Measurements from ENCODE around the gene ELMO2.

Gene ELMO2

DNA sequence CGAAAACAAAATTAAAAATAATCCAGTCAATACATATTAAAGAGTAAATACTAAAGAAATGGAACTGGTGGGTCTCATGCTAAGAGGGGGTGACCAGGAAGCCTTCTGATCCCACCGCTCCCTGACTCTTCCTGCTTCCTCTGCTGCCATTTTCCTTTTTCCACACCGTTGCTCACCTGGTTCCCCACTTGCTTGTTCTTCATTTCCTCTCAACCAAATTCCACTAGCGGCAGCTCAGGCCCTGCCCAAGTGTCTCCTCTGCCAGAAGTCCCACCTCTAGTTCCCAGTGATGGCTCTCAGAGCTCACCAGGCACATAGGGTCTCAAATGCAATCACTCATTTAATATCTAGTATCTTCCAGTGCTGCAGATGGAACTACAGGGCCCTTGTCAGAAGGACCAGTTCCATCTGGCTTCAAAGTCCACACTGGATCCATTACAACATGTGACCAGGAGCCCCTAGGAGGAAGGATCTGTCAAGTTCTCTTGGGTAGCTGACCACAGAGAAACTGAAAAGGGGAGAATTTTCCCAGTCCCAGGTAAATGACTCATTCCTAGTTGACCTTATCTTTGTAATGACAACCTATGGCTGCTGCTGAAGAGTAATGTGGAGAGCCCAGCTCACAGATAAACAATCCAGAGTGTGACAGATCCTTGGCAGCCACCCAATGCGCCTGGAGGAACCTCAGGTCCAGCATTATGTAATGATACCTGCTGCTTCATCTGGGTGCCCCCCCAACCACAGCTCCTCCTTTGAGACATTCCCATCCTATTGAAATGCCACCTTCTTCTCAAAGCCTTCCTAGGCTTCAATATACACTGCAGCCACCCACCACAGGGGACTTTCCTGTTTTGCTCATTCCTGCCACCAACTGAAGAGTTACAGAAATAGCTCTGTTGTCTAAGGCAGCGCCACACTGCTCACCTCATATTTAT, 38.2 kb downstream of the ELMO2 start:
- DNase-seq: no peak

DNA sequence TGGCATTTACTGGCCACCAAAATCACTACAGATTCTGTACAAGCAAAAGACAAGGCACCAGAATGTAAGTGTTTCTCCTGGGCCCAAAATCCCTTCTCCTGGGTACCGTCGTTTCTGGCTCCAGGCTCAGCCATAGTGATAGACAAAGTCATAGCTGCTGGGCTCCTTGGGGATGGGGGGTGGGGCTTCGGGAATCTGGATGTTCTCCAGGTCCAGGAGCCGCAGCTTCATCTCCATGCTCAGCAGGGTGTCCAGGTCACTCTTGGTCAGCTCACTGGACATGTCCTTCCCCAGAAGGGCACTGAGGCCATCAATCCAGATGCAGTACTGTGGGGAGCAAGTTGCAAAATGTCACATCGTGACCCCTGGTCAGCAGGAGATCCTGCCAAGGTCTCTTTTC, 39.2 kb downstream of the ELMO2 start:
- DNase-seq: no peak

DNA sequence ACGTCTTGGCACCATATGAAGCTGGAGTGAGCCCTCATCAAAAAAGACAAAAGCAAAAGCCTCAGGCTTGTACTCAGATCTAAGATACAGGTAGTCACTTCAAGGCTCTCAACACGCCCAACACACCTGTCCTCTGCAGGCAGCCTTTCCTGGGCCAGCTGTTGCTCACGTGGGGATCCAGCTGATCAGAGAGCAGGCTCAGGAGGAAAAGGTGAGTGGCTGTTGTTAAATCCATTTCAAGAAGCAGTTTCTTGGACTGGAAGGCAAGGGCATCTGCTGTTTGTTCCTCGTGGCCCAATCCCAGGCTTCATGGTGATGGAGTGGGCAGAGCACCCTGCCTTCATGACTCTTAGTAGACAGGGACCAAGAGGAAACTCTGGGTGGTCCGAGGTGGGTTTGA, 39.6 kb downstream of the ELMO2 start:
- no peak for DNase-seq

DNA sequence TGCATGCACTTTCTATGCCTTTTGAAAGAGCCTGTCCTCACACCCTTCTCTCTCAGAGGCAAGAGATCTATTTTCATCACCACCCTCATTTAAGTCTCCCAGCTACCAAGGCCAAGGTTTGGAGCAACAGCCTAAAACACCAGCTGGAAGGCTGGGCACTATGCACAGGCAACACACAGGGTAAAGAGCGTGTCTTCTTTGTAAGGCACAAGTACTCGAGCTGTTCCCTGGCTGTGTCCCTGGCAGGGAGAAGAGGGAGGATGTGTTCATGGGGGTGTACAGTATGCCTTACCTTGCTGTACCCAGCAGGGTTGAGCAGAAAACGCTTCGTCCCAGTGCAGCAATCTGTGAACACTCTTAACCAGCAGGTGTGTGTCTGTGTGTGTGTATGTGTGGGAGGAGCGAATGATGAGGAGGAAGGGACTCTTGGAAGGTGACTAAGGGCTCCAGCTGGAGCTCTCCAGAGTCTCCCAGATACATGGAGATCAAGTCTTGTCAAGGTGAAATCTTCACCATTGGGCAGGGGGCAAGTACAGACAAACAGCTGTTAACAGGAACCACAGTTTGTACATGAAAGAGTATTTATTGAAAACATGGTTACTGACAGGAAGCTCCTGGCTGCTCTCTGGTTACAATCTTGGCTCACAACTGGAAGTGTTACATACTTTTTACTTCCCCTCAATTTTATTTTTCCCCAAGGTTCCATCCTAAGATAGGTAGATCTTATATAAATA, 40.8 kb downstream of the ELMO2 start:
- DNase-seq: no peak

DNA sequence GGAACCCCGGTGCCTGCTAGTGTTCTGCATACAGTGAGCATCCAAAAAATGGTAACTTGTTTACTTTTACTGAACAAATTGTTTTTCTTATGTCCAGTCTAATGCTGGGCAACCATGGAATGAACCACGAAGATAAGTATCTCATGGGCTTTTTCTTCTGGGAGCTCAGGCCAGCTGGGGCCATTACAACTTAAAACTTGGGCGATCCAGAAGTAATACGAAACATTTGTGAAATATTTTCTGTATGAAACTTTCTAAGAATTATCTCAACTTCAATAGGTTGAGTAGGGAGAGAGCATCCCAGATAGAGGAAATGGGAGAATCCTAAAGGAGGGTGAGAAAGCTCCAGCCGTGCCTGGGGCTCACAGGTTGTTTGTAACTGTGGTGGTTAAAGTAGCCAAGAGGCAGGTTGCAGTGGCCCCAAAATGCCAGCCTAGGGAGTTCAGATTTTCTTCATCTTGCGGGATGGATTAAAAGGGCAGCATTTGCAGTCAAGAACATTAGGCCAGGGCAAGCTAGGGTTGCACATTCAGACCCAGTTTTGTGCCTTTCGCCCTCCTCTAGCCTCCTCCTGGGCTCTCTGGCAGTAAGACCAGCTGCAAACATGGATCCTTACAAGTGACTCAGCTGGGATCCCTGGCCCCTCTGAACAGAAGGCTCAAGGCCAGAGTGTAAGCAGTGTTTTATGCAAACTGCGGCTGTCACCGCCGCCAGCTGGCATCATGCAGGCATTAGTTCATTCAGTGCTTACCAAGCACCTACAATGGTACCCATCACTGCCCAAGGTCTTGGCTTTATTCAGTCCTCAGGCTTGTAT, 41.5 kb downstream of the ELMO2 start:
- DNase-seq: no peak

DNA sequence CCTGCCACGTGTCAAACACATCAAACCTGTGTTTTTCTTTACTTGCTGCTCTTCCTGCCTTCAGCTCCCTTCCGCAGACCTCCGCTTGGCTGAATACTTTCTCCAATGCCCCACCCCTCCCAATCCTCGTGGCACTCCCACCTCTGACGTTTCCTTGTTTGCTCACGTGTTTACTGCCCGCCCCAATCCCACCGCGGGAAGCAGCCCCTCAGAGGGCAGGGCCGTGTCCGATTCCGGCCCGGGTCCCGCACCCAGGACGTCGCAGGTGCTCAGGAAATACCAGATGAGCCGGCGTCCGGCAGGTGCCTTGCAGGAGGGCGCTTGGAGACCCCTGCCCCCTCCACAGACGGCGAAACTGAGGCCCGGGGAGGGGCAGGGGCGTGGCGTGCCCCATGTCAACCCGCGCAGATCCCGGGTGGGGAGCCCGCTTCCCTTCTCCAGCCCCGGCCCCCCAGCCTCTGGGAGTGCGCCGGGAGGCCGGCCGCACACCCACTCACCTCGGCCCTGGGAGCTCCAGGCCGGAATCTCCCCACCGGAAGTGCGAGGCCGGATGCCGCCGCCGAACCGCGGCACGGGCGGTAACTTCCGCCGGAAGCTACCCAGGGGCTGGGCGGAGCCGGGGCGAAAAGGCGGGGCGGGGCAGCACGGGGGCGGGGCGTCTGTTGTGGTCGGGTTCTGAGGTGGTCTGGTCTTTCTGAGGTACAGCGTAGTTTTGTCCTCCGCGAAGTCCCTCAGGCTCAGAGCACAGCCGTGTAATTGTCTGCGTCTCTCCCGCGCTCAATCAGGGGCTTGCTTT, 42.3 kb downstream of the ELMO2 start:
- peak in 1 of 2 experiments; percentile 32 for DNase-seq

DNA sequence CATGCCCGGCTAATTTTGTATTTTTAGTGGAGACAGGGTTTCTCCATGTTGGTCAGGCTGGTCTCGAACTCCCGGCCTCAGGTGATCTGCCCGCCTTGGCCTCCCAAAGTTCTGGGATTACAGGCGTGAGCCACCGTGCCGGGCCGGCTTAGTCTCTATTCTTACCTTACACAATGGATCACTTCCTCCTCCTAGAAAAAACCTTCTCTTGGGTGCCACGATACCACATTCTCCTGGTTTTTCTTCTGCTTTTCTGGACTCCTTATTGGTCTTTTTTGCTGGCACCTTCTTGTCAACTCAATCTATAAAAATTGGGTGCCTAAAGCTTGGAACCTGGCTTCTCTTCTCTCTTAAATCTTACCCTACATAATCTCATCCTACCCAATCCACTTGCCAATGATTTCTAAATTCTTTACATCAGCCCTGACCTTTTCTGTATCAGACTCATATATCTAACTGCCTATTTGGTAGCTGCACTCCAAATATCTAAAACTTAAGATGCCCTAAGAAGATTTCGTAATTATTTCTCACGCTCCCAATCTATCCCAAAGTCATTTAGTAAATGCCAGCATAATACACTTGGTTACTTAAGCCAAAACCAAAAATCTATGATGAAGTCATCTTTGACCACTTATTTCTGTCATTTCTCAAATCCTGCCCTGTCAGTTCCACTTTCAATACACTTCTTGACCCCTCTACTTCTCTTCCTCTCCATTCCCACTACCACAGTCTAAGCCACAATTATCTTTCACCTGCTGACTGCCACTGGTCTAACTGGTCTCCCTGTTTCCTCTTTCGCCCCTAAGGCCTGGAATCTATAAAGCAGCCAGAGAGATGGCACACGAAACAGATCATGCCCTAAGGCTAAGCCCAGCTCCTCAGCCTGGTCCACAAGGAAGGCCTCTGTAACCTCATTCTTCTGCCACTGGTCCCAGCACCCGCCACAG, 43.2 kb downstream of the ELMO2 start:
- no peak for DNase-seq

DNA sequence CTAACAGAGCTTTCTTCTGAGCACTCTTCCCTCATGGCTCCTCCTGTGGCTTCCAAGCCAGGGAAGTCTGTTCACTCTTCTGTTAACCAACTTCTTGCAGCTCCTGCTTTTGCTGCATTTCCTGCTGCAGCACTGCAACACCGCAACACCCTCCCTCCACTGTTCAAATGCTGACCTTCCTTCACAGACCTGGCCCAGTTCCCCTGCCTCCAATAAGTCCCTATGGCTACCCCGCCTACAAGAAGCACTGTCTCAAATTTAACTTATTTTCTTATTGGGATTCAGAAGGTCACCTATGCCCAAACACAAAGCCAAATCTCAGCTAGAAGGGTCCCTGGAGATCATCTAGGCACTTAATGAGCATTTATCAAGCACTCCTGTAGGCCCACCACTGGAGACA, 44.6 kb downstream of the ELMO2 start:
- no peak for DNase-seq

DNA sequence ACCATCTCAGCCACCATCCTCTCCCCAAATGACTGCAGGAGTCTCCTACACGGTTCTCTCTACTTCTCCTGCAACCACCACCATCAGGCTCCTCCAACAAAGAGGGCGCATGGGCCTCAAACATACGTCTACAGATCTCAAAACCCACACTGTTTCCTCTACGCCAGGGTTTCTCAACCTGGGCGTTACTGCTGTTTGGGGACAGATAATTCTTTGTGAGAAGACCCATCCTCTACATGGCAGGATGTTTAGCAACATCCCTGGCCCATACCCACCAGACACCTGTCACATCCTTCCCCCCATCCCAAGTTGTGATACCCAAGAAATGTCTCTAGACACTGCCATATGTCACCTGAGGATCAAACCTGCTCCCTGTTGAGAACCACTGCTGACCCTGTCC, 45.0 kb downstream of the ELMO2 start:
- no peak for DNase-seq

DNA sequence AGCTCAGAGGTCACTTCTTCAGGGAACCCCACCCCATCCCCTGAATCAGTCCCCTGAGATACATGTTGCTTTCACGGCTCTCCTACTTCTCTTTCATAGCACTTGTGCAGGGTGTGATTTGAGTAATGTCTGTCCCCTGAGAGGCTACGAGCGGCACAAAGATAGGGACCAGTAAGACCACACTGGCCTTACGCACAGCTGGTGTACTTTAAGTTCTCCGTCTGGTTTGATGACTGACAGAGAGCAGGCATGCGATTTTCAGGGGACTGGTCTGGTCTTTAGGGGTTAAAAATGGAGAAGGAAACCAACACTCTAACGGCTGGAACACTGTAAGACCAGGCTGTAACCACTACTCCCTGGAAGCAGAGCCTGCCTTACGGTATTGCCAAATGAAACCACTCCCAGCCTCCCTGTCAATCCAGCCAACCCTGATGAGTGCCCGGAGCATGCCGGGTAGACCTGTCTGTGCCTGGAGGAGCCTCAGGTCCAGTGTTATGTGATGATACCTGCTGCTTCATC, 47.1 kb downstream of the ELMO2 start:
- DNase-seq: no peak

DNA sequence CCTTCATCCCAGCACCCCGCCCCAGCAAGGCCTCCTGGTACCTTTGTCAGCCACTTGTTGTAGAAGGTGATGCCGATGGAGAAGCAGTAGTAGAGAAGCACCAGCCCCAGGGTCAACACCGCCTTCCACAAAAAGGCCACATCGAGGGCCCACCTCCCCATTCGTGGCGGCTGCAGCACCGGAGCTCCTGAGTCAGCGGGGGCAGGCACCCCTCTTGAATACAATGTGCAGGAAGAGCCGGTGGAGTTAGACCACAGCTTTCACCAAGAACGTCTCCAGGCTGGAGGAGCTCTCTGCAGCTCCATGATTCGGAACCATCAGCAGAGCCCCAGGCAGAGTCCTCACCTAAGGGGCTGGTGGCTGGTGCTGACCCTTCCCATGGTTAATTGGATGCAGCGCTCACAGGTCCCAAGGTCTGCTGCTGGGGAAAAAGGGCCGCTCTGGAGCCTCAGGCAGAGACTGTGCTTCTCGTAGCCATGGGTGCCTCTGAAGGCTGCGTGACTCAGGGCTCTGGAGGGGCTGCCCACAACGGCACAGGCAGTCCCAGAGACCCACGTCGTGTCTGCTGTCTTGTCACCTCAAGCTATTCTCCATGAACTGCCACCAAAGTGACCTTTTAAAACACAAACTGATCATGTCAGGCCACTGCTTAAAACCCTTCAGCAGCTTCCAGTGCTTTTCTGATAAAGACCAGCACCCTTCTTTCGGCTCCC, 47.9 kb downstream of the ELMO2 start:
- no peak for DNase-seq

DNA sequence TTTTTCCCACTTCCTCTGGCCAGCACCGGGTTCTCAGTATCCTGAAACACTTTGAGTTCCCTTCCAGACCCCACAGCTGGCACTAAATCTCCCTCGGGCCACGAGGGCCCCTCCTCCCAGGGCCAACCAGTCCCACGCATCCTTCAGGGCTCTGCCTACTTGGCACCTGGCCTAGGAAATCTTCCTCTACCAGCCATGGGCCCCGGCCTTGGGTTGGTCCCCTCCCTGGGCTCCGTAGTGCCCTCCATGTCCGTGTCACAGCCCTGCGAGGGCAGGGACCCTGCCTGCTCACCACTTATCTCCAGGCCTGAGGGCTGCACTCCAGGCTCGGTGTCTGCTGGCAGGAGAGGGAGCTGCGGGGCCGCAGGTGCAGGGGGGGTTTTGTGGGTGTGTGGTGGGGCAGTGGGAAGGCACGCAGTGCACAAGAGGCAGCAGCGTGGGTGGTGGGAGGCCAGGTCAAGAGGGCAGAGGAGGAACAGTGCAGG, 49.3 kb downstream of the ELMO2 start:
- no peak for DNase-seq

DNA sequence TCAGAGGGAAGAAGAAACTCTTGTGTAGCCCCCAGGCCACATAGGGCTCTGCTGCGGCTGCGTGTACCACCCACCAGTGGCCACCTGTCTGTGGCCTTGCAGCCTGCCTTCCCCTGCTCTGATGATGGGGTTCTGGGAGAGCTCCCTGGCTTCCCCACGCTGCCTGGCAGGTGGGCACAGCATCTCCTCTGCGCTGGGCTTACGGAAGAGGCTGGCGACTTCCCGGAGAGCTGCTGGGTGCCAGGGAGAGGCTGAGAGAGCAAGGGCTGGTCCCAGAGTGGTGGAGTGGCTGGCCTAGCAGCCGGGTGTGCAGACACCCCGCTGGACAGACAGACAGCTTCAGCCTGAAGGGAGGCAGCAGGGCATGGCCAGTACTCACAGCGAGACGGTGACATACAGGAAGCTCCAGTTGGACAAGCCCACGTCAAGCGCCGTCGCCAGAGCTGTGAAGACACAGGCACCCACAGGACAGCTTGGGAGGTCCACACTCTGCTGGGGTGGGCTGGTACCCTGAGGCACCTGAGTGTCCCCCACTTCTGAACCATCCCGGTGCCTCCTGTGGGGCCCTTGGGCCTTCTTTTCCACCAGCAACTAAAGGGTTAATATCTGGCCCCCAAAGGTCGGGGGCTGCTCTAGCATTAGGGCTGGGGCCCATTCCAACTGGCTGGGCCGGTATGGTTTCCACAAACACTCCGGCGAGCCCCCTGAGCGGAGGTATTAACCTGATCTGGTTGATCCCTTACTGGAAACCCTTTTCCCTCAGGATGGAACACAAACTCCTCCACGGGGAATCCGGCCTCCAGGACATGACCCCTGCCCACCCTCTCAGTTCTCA, 50.0 kb downstream of the ELMO2 start:
- no peak for DNase-seq

DNA sequence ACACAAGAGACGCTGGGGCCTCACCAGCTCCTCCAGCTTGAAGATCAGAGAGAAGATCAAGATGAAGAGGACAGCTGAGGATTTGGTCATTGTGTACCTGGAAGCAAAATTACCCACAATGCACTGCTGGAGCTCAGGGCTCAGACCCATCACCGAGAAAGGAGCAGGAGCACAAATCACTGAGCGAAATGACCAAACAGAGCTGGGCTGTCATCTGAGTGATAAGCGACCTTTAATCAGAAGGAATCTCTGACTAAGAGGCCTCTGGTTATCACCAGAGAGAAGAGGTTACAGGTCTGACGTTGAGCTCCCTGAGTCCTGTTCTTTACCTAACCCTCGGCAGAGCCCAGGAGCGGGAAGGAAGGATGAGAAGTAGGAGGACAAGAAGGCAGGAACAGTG, 50.6 kb downstream of the ELMO2 start:
- DNase-seq: no peak

DNA sequence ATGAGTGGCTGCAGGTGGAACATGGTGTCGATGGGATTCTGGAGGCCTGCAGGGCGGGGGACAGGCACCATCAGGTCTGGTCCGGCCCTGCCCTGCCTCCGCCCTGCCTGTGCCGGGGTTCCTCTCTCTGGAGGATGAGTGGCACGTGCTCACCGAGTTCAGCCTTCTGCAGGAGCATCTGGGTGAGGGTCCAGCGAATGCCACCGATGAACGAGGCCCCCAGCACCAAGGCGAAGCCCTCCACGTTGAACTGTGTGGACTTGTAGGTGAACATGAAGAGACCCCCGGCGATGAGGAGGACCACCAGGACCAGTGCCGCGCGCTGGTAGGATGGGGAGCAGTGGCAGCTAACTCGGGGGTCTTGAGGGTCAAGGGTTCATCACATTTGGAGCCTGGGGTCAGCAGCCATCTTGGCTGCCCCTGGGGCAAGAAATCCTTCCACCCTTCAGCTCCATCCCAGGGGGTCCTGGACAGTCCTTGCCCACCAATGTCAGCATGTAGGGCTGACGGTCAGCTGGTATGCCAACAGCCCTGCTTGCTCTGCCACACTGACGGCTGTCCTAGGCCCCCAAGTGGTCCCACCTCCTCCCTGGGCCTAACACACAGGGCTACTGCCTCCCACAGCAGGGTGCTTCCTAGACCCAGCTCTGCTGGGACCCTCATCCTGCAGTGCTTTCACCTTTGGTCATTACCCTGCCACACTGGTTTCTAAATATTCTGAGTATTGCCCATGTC, 51.3 kb downstream of the ELMO2 start:
- no peak for DNase-seq

DNA sequence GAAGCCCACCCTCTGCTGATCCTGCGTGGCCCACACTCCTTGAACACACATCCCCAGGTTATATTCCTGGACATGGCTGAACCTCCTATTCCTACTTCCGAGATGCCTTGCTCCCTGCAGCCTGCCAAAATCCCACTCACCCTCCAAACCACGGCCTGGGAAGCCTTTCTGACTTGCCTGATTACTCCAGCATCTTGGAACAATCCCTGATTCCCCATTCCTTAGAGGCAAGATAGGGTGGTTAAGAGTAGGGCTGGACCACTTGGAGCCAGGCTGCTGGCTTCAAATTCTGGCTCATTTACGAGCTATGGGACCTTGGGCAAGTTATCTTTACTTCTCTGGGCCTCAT, 52.2 kb downstream of the ELMO2 start:
- DNase-seq: no peak

DNA sequence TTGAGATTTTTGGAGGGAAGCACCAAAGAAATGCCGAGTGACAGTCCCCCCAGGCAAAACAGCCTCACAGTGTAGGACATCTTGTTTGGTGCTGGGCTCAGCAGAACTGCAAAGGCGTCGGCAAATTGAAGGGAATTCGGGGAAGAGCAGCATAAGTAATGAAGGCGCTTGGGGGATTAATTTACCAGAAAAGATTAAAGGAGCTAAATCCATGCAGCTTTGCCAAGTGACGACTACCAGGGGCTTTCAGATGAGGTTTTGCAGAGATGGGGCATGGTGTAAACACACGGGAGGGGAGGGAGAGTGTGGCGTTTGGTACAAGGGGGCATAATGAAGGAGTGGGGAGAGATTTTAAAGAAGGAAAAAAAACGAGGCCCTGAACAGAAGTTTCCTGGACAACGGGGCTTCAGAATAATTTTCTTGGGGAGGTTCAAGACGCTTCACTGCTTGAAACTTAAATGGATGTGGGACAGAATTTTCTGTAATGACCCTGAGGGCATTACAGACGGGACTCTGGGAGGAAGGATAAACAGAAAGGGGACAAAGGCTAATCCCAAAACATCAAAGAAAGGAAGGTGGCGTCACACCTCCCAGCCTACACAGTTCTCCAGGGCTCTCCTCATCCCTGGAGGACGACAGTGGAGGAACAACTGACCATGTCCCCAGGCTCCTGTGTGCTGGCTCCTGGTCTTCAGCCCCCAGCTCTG, 52.8 kb downstream of the ELMO2 start:
- DNase-seq: no peak

DNA sequence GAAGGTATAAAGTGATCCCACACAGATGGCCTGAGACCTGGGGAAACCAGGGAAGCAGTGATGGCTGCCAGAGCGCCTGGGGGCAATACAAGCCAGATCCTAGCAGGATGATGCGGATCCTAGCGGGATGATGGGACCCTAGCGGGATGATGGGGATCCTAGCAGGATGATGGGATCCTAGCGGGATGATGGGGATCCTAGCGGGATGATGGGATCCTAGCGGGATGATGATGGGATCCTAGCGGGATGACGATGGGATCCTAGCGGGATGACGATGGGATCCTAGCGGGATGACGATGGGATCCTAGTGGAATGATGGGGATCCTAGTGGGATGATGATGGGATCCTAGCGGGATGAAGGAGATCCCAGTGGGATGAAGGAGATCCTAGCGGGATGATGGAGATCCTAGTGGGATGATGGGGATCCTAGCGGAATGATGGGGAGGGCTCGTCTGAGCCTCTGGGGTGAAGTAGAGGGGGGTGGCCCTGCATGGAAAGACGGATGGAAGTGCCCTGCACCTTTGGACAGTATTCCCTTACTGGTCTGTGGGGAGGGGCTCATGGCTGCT, 54.0 kb downstream of the ELMO2 start:
- DNase-seq: no peak

All from cerebellar nuclear complex (tissue), 1 donor.